ENCODE results near the gene MAPK9.

MAPK9 gene

DNA sequence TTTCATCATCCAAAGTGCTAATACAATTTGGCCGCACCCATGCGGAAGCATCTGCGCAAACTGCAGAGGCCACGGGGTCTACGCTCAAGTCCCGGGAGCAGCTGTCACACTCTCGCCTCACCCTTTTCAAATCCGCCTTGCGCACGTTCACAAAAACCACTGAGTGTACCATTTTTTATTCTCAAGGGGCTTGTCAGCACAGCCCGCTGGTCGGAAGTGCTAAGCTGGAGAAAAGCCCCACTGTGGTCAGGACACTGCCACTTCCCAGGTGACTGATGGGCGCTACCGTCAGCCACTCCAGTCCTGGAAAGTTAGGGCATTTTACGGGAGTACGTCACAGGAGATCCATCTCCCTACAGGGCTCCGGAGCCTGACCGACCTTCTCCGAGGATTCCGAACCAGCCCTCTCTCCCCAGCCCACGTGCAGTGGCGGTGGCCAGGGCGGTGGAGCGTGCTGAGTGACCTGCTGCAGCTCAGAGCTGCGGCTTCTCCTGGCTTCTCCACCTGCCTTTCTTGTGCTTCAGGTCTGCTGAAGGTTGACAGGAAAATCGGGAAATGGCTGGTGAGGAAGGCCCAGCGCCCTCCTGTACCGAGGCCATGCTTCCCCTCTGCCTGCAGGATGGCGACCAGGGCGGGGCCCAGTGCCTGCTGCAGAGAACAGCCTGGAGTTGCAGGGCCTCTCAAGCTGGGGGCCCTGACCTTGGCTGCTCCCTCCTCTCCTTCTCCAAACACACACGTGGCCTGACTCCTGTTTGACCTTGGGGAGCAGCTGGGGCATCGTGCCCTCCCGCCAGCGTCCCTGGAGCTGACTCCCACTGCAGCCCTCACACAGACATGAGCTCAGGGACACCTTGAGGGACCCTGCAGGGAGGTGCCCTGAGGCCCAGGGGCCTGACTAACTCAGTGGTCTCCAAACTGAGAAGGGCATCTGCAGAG lies 97.2 kb downstream of the MAPK9 start:
- ATAC-seq (ENCODE audit: insufficient read depth, low read depth), result no peak
- no peaks in the 10 kb centered on the region for H3K4me1 ChIP-seq (ENCODE audit: insufficient read depth, low read length)
- H2AFZ ChIP-seq (ENCODE audit: low read depth, low read length), result no peak overlapping the region
- TF ChIP-seq, protein P1, sequence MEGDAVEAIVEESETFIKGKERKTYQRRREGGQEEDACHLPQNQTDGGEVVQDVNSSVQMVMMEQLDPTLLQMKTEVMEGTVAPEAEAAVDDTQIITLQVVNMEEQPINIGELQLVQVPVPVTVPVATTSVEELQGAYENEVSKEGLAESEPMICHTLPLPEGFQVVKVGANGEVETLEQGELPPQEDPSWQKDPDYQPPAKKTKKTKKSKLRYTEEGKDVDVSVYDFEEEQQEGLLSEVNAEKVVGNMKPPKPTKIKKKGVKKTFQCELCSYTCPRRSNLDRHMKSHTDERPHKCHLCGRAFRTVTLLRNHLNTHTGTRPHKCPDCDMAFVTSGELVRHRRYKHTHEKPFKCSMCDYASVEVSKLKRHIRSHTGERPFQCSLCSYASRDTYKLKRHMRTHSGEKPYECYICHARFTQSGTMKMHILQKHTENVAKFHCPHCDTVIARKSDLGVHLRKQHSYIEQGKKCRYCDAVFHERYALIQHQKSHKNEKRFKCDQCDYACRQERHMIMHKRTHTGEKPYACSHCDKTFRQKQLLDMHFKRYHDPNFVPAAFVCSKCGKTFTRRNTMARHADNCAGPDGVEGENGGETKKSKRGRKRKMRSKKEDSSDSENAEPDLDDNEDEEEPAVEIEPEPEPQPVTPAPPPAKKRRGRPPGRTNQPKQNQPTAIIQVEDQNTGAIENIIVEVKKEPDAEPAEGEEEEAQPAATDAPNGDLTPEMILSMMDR (IDR thresholded peaks at IDR 0.05; ENCODE audit: borderline replicate concordance, extremely low read depth, low read length, poor library complexity, severe bottlenecking), result no peak
- TF ChIP-seq EZH2 (IDR thresholded peaks at IDR 0.05; ENCODE audit: borderline replicate concordance, low read depth, low read length, severe bottlenecking), result no peak
- H3K27me3 ChIP-seq (ENCODE audit: insufficient read depth, low read length, poor library complexity), result no peaks in the 10 kb centered on the region
- H3K36me3 ChIP-seq (ENCODE audit: insufficient read depth, low read length), result no peaks in the 10 kb centered on the region
- no peaks in the 10 kb centered on the region for H3K79me2 ChIP-seq (ENCODE audit: insufficient read depth, low read length)
- no peak overlapping the region for H3K4me2 ChIP-seq (ENCODE audit: insufficient read depth, low read length)
- H3K27ac ChIP-seq (ENCODE audit: low read length), result no peak overlapping the region
- H3K4me3 ChIP-seq (ENCODE audit: low read depth in 1 of 2, low read length in 2 of 2), result no peak overlapping the region
- H4K20me1 ChIP-seq (ENCODE audit: insufficient read depth, low read length), result no peaks in the 10 kb centered on the region
- no peak overlapping the region for H3K9ac ChIP-seq (ENCODE audit: low read depth, low read length)
- DNase-seq, result no peak
- no peaks in the 10 kb centered on the region for H3K9me3 ChIP-seq (ENCODE audit: insufficient read depth, low read length, severe bottlenecking)

DNA sequence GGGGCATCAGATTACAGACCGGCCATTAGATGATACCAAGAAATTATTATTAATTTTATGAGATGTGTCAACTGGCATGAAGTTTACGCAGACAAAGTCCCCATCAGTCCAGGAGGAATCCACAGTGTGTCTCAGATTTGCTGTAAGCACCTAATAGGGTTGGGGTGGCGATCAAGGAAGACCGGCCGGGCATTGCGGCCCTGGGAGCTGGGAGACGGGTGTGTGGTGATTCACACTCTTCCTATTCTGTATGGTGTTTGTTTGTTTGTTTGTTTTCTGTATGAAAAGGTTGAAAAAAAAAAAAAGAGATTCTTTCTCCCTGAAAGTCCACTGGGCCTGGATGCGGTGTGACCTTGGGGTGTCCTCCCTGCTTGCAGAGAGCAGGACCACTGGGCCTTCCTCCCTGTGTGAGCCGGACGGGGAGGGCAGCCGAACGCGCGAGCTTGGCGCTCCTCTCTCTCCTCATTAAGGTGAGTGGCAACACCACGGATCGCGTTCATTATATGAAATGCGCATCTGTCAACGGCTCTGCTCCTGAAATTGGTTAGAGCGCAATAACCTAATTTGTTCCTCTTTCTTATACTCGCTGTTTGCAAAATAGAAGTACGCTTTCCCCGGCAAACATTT lies 98.0 kb downstream of the MAPK9 start:
- ATAC-seq (ENCODE audit: insufficient read depth, low read depth), result no peak
- H2AFZ ChIP-seq (ENCODE audit: low read depth, low read length), result no peak overlapping the region
- no peak overlapping the region for H3K9ac ChIP-seq (ENCODE audit: low read depth, low read length)
- DNase-seq, result no peak
- no peaks in the 10 kb centered on the region for H3K9me3 ChIP-seq (ENCODE audit: insufficient read depth, low read length, severe bottlenecking)
- H3K4me1 ChIP-seq (ENCODE audit: insufficient read depth, low read length), result no peaks in the 10 kb centered on the region
- TF ChIP-seq, protein P1 (IDR thresholded peaks at IDR 0.05; ENCODE audit: borderline replicate concordance, extremely low read depth, low read length, poor library complexity, severe bottlenecking), result no peak
- TF ChIP-seq EZH2 (IDR thresholded peaks at IDR 0.05; ENCODE audit: borderline replicate concordance, low read depth, low read length, severe bottlenecking), result no peak
- H3K79me2 ChIP-seq (ENCODE audit: insufficient read depth, low read length), result no peaks in the 10 kb centered on the region
- H3K36me3 ChIP-seq (ENCODE audit: insufficient read depth, low read length), result no peaks in the 10 kb centered on the region
- H3K4me3 ChIP-seq (ENCODE audit: low read depth in 1 of 2, low read length in 2 of 2), result no peak overlapping the region
- H4K20me1 ChIP-seq (ENCODE audit: insufficient read depth, low read length), result no peaks in the 10 kb centered on the region
- H3K4me2 ChIP-seq (ENCODE audit: insufficient read depth, low read length), result no peak overlapping the region
- H3K27me3 ChIP-seq (ENCODE audit: insufficient read depth, low read length, poor library complexity), result no peaks in the 10 kb centered on the region
- no peak overlapping the region for H3K27ac ChIP-seq (ENCODE audit: low read length)

DNA sequence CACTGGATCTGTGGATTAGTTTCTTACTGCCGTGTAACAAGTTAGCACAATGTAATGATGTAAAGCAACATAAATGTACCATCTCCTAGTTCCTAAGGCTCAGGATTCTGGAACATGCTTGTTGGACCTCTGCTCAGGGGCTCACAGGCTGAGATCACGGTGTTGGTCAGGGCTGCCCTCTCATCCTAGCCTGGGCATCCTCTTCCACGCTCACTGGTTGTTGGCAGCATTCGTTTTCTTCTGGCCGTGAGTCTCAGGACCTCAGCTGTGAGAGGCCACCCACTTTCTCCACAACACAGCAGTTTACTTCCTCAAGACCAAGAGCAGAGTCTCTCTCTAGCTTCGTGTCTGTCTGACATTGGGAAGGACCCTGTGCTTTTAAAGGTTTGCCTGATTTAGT lies 100.2 kb downstream of the MAPK9 start:
- Histone ChIP-seq H3K4me3 (ENCODE audit: low read depth in 1 of 2, low read length in 2 of 2) (no peak overlapping the region), H4K20me1 (ENCODE audit: insufficient read depth, low read length) (no peaks in the 10 kb centered on the region), H3K27ac (ENCODE audit: low read length) (no peak overlapping the region), H3K9ac (ENCODE audit: low read depth, low read length) (no peak overlapping the region), H2AFZ (ENCODE audit: low read depth, low read length) (no peak overlapping the region; the same call in 1 of the 2 replicates), H3K36me3 (ENCODE audit: insufficient read depth, low read length) (no peaks in the 10 kb centered on the region), H3K27me3 (ENCODE audit: insufficient read depth, low read length, poor library complexity) (no peaks in the 10 kb centered on the region), H3K4me1 (ENCODE audit: insufficient read depth, low read length) (no peaks in the 10 kb centered on the region), H3K79me2 (ENCODE audit: insufficient read depth, low read length) (no peaks in the 10 kb centered on the region), H3K9me3 (ENCODE audit: insufficient read depth, low read length, severe bottlenecking) (no peaks in the 10 kb centered on the region), H3K4me2 (ENCODE audit: insufficient read depth, low read length) (no peak overlapping the region)
- TF ChIP-seq, protein P1 (IDR thresholded peaks at IDR 0.05; ENCODE audit: borderline replicate concordance, extremely low read depth, low read length, poor library complexity, severe bottlenecking), result no peak
- TF ChIP-seq EZH2 (IDR thresholded peaks at IDR 0.05; ENCODE audit: borderline replicate concordance, low read depth, low read length, severe bottlenecking), result no peak
- DNase-seq, result no peak
- ATAC-seq (ENCODE audit: insufficient read depth, low read depth), result no peak
